H1 (cell line): ENCODE results near the gene CTNNBL1.

ENCODE experiments used
- EP300 ChIP-seq, 2 experiments: IDR thresholded peaks; 1 replicate in 1 of 2; 2 replicates in 1 of 2; pipeline ENCODE4 v1.6.1; 2011 to 2012; ENCODE audit warnings: low read depth in 2 of 2, low read length in 2 of 2, mild to moderate bottlenecking in 2 of 2, borderline replicate concordance in 1 of 2, inconsistent platforms in 1 of 2, moderate library complexity in 1 of 2
- POLR2A ChIP-seq, 2 experiments: IDR thresholded peaks; 1 replicate in 1 of 2; 2 replicates in 1 of 2; pipeline ENCODE4 v1.6.1; 2011; ENCODE audit warnings: low read depth in 2 of 2, low read length in 2 of 2, mild to moderate bottlenecking in 2 of 2; ENCODE audit errors: control extremely low read depth in 1 of 2
- POLR2AphosphoS5 ChIP-seq: IDR thresholded peaks from 2 replicates; pipeline ENCODE4 v1.6.1; 2011; ENCODE audit warnings: low read depth, low read length
- TF ChIP-seq, protein P1 (sequence below), 3 experiments: IDR thresholded peaks; 1 replicate in 2 of 3; 2 replicates in 1 of 3; pipeline versions ENCODE4 v1.5.1 to v1.6.1; 2011; ENCODE audit warnings: low read length in 3 of 3, mild to moderate bottlenecking in 3 of 3, inconsistent platforms in 2 of 3, low read depth in 1 of 3, moderate library complexity in 1 of 3; ENCODE audit not compliant: insufficient read depth in 1 of 3; ENCODE audit errors: control extremely low read depth in 1 of 3
- TF ChIP-seq, protein P2 (sequence below): IDR thresholded peaks from 2 replicates; pipeline ENCODE4 v1.6.1; 2012; ENCODE audit warnings: inconsistent platforms

DNA sequence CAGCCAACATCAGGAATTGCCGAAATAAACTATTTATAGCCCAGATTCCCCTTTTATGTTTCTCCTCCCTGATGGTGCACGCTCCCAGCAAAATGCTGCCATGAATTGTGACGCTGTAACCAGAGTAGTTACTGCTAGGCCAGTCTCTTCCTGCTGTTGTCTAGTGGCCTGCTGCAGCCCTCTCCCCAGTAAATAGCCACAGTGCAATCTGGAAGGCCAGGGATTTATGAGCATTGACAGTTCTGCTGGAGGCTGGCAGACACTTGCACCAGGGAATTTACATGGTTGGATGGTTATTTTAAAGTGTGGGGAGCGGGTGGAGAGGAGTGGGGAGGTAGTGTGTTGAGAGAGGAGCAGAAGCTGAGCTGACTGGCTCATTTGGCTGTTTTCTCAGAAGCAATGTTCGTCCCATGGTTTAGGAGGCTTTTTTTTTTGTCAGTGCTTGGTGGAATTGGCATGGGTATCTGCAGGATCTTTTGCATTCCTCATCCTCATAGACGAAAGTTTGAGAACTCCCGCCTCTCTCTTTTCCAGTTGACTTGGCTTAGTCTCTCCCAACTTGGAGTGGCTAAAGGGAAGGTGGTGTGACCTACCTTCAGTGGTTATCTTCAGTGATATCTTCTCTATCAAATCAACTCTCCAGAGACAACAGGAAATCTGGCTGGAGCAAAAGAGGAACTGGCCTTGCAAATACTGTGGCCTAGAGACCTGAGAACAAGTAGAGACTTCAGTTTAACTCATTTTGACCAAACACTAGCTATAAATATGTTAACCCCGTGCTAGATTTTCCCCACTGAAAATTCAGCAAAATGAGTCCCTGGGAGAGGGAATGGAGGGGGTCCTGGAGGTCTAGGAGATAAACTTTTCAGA, 109.8 kb downstream of the CTNNBL1 start:
- TF ChIP-seq, protein P1, sequence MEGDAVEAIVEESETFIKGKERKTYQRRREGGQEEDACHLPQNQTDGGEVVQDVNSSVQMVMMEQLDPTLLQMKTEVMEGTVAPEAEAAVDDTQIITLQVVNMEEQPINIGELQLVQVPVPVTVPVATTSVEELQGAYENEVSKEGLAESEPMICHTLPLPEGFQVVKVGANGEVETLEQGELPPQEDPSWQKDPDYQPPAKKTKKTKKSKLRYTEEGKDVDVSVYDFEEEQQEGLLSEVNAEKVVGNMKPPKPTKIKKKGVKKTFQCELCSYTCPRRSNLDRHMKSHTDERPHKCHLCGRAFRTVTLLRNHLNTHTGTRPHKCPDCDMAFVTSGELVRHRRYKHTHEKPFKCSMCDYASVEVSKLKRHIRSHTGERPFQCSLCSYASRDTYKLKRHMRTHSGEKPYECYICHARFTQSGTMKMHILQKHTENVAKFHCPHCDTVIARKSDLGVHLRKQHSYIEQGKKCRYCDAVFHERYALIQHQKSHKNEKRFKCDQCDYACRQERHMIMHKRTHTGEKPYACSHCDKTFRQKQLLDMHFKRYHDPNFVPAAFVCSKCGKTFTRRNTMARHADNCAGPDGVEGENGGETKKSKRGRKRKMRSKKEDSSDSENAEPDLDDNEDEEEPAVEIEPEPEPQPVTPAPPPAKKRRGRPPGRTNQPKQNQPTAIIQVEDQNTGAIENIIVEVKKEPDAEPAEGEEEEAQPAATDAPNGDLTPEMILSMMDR (IDR thresholded peaks at IDR 0.05; ENCODE audit: control extremely low read depth in 1 of 3, insufficient read depth in 1 of 3, low read depth in 1 of 3, low read length in 3 of 3), result no peak
- TF ChIP-seq EP300 (IDR thresholded peaks at IDR 0.05; ENCODE audit: borderline replicate concordance in 1 of 2, low read depth in 2 of 2, low read length in 2 of 2) (no peak), POLR2A (IDR thresholded peaks at IDR 0.05; ENCODE audit: control extremely low read depth in 1 of 2, low read depth in 2 of 2, low read length in 2 of 2) (no peak), POLR2AphosphoS5 (no peak)
- TF ChIP-seq, protein P2, sequence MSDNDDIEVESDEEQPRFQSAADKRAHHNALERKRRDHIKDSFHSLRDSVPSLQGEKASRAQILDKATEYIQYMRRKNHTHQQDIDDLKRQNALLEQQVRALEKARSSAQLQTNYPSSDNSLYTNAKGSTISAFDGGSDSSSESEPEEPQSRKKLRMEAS, result no peak
